Skeletal muscle tissue (tissue), 4 donors: ENCODE data around the gene APOL3. TPM values are rescaled to one million over a fixed set of nuclear protein-coding genes. Genes with fewer than 3 reads are reported as not detected.
"Not testable (repeated sequence)": the region's sequence is repeated elsewhere in the genome, so short reads cannot be mapped to it uniquely, and the experiment has no call there.

Experiments
- H3K27ac ChIP-seq: one replicate; pipeline ENCODE4 v1.7.0; 2013; ENCODE audit warnings: mild to moderate bottlenecking, low read depth, low read length, inconsistent platforms
- H3K27me3 ChIP-seq, 3 donors: one replicate each; pipeline ENCODE4 v1.7.0; 2013; ENCODE audit warnings: low read length in 3 of 3; ENCODE audit not compliant: control insufficient read depth in 3 of 3, insufficient read depth in 3 of 3
- H3K36me3 ChIP-seq, 3 donors: one replicate each; pipeline ENCODE4 v1.7.0; 2013; ENCODE audit warnings: low read length in 3 of 3; ENCODE audit not compliant: control insufficient read depth in 3 of 3, insufficient read depth in 3 of 3
- H3K4me1 ChIP-seq, 3 donors: one replicate each; pipeline ENCODE4 v1.7.0; 2013; ENCODE audit warnings: low read length in 3 of 3, mild to moderate bottlenecking in 3 of 3; ENCODE audit not compliant: control insufficient read depth in 3 of 3, insufficient read depth in 3 of 3
- H3K4me3 ChIP-seq, 3 donors: one replicate each; pipeline ENCODE4 v1.7.0; 2013; ENCODE audit warnings: low read length in 3 of 3
- H3K9ac ChIP-seq, 3 donors: one replicate each; pipeline ENCODE4 v1.7.0; 2013; ENCODE audit warnings: low read length in 3 of 3, mild to moderate bottlenecking in 3 of 3, moderate library complexity in 2 of 3, low read depth in 1 of 3
- H3K9me3 ChIP-seq, 3 donors: one replicate each; pipeline ENCODE4 v1.7.0; 2013; ENCODE audit warnings: low read length in 3 of 3; ENCODE audit not compliant: control insufficient read depth in 3 of 3
- total RNA-seq: library from RNA; depleted of rRNA; stranded (reverse); fragments of >200 nt; gene quantifications from one replicate; pipeline ENCODE4 v1.2.3, GENCODE V29; 2014
- donor health status: Osteomylitis.

Gene APOL3
- total RNA-seq, result 13.6 TPM

DNA sequence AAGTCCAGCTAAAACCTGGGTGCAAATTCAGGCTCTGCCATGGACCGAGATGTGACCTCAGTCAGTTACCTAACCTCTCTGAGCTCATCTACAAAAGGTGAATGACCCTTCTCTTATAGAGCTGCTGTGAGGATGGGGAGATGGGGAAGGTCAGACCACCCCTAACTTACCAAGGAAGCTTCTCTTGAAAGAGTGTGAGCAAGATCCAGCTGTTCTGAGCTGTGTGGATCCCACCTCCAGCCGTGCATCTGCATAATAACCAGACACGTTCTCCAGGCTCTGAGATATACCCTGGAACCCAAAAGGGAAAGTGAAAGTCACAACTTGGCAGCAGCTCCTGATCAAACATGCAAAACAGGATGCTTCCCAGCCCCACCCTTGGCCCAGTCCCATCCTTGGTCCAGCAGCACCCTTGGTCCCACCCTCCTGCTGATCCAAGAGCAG, at the start of gene APOL3:
Gene APOL3, minus strand, starts transcription at position 257 of the 444 bp plus-strand sequence. CDS start 11,700 bp downstream, outside the sequence.
- Histone ChIP-seq H3K36me3 (no peaks in the 10 kb centered on the region), H3K27ac (peak within 1 kb of the TSS; percentile 75), H3K4me3 (peak within 1 kb of the TSS; percentile 58 to 81 (median 77)), H3K4me1 (peaks cover 27 to 45% (median 28%) of the 10 kb centered on the region in 3 donors), H3K27me3 (no peaks in the 10 kb centered on the region), H3K9ac (peak within 1 kb of the TSS; percentile 55 to 78 (median 77)), H3K9me3 (no peaks in the 10 kb centered on the region)

- Histone ChIP-seq H3K36me3 (no peaks in the 10 kb centered on the region), H3K9me3 (no peaks in the 10 kb centered on the region), H3K4me3 (no peak overlapping the region), H3K9ac (no peak overlapping the region), H3K4me1 (peaks cover 0 to 4% (median 3%) of the 10 kb centered on the region in 3 donors), H3K27ac (no peak overlapping the region), H3K27me3 (no peaks in the 10 kb centered on the region)
Observed at GRCh38 chr22:36210224-36210623, 49.7 kb upstream of the APOL3 start.

- H3K9me3 ChIP-seq, H3K4me1 ChIP-seq, H3K9ac ChIP-seq, H3K27me3 ChIP-seq, H3K4me3 ChIP-seq, H3K36me3 ChIP-seq, H3K27ac ChIP-seq: not testable (repeated sequence)
Observed at GRCh38 chr22:36209488-36209908, 48.9 kb upstream of the APOL3 start.

DNA sequence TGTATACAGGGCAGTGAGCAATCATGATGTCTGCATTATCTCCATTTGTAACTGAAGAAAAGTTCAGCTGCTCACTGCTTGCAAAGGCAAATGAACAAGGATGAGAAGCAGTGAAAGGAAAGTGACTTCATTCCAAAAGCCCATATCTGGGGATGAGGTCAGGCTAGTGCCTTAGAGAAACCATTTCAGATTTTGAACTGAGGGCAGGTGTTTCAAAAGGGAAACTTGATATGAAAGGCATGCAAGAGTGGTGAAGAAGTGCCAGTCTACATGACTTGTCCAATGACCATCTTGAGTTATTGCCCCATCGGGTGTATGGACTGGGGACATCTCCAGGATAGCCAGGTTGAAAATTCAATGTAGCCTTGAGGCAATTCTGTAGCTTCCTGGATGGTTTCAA, 48.4 kb upstream of the APOL3 start:
- H3K4me3 ChIP-seq, result no peak overlapping the region
- no peaks in the 10 kb centered on the region for H3K9me3 ChIP-seq
- no peak overlapping the region for H3K27ac ChIP-seq
- H3K27me3 ChIP-seq, result no peaks in the 10 kb centered on the region
- H3K9ac ChIP-seq, result no peak overlapping the region
- H3K4me1 ChIP-seq, result peaks cover 0 to 4% (median 3%) of the 10 kb centered on the region in 3 donors
- H3K36me3 ChIP-seq, result no peaks in the 10 kb centered on the region

- Histone ChIP-seq H3K9me3 (no peaks in the 10 kb centered on the region), H3K4me3 (no peak overlapping the region), H3K27me3 (no peaks in the 10 kb centered on the region), H3K27ac (no peak overlapping the region), H3K4me1 (peaks cover 0 to 4% (median 3%) of the 10 kb centered on the region in 3 donors), H3K9ac (no peak overlapping the region), H3K36me3 (no peaks in the 10 kb centered on the region)
Observed at GRCh38 chr22:36208162-36208765, 47.7 kb upstream of the APOL3 start.

- Histone ChIP-seq H3K27ac (no peak overlapping the region), H3K9me3 (no peaks in the 10 kb centered on the region), H3K36me3 (no peaks in the 10 kb centered on the region), H3K4me1 (peaks cover 7 to 11% (median 11%) of the 10 kb centered on the region in 3 donors), H3K27me3 (no peaks in the 10 kb centered on the region), H3K4me3 (no peak overlapping the region), H3K9ac (no peak overlapping the region)
Observed at GRCh38 chr22:36206255-36206654, 45.7 kb upstream of the APOL3 start.

- H3K9me3 ChIP-seq, H3K4me3 ChIP-seq, H3K36me3 ChIP-seq, H3K27me3 ChIP-seq, H3K9ac ChIP-seq, H3K27ac ChIP-seq: not testable (repeated sequence)
- peaks cover 7 to 11% (median 7%) of the 10 kb centered on the region in 3 donors for H3K4me1 ChIP-seq
Observed at GRCh38 chr22:36205573-36205972, 45.0 kb upstream of the APOL3 start.

- no peak overlapping the region for H3K27ac ChIP-seq
- peaks cover 7 to 14% (median 11%) of the 10 kb centered on the region in 3 donors for H3K4me1 ChIP-seq
- H3K4me3 ChIP-seq, result no peak overlapping the region
- H3K27me3 ChIP-seq, result no peaks in the 10 kb centered on the region
- no peaks in the 10 kb centered on the region for H3K36me3 ChIP-seq
- no peaks in the 10 kb centered on the region for H3K9me3 ChIP-seq
- H3K9ac ChIP-seq, result no peak overlapping the region
Observed at GRCh38 chr22:36204632-36205015, 44.1 kb upstream of the APOL3 start.

DNA sequence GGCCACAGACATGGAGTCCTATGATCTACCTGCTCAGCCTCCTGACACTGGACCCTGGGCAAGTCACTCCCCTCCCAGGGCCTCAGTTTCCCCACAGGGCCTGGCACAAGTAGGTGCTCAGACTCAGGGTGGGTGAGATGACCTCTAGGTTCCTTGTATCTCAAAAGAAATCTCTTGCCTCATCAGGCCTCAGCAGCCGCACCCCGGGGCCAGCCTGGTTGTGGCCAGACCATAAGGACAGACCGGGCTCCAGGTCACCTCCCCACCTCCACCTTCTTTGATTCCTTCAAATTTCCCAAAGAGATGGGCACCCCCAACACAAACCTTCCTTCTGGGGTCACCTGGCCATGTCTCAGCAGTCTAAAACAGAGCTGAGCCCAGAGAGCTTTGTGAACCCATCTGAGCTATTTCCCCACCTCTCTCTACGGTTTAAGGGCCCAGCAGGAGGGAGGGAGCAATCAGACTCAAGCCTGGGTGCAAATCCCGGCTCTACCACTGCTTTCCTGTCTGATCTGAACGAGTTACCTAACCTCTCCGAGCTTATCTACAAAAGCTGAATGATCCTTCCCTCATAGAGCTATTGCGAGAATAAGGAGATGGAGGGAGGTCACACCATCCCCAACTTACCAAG, 43.6 kb upstream of the APOL3 start:
- H3K27me3 ChIP-seq, result no peaks in the 10 kb centered on the region
- H3K9me3 ChIP-seq, result no peaks in the 10 kb centered on the region
- H3K9ac ChIP-seq, result no peak overlapping the region
- no peaks in the 10 kb centered on the region for H3K36me3 ChIP-seq
- H3K4me3 ChIP-seq, result no peak overlapping the region
- peaks cover 11 to 19% (median 15%) of the 10 kb centered on the region in 3 donors for H3K4me1 ChIP-seq
- H3K27ac ChIP-seq, result no peak overlapping the region

- not testable (repeated sequence) for H3K27ac ChIP-seq, H3K9me3 ChIP-seq, H3K9ac ChIP-seq
Observed at GRCh38 chr22:36203441-36203840, 42.9 kb upstream of the APOL3 start.

More at GRCh38 chr22:36203441-36203840, 42.9 kb upstream of the APOL3 start:
- not testable (repeated sequence) for H3K36me3 ChIP-seq, H3K27me3 ChIP-seq, H3K4me3 ChIP-seq
- H3K4me1 ChIP-seq, result peaks cover 13 to 25% (median 21%) of the 10 kb centered on the region in 3 donors
